Stimulated activated CD8-positive, alpha-beta memory T cell treated with anti-CD3 and anti-CD28 coated beads, Interleukin-12 subunit alpha, Interleukin-12 subunit beta, amount 100 ng/mL, for 24 hours (primary cell): ENCODE measurements around the gene GNG7.
"Not testable (repeated sequence)": the region's sequence is repeated elsewhere in the genome, so short reads cannot be mapped to it uniquely, and the experiment has no call there.

Source experiments
- DNase-seq: peaks from one replicate; pipeline ENCODE4 v3.0.0-alpha.2; 2020; ENCODE audit errors: extremely low read depth

Gene GNG7

DNA sequence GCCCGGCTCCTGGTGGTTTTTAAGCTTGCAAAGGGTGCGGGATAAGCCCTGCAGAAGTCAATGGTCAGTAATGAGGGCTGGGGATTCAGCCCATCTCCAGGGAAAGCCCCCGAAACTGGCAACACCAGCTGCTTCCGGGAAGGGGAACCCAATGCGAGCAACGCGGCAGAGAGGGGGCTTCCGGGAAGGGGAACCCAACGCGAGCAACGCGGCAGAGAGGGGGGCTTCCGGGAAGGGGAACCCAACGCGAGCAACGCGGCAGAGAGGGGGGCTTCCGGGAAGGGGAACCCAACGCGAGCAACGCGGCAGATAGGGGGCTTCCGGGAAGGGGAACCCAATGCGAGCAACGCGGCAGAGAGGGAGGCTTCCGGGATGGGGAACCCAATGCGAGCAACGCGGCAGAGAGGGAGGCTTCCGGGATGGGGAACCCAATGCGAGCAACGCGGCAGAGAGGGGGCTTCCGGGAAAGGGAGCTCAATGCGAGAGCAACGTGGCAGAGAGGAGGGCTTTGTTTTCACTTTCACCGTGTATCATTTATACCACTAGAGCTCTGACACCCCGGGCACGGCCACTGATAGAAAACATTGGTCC, 80.0 kb downstream of the GNG7 start:
- not testable (repeated sequence) for DNase-seq

DNA sequence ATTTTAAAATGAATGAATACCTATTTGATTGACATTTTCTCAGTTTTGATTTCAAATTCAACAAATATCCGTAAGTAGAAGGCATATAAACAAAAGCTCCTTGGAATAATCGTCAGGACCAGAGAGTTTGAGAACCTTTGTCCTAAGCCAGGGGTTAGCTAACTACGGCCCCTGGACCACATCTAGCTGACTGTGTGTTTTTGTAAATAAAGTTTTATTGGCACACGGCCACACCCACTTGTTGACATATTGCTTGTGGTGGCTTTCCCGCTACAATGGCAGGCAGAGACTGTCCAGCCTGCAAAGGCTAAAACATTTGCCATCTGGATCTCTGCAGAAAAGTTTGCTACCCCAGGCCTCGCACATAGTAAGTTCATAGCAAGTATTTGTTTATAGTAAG, 83.4 kb downstream of the GNG7 start:
- DNase-seq, result no peak

DNA sequence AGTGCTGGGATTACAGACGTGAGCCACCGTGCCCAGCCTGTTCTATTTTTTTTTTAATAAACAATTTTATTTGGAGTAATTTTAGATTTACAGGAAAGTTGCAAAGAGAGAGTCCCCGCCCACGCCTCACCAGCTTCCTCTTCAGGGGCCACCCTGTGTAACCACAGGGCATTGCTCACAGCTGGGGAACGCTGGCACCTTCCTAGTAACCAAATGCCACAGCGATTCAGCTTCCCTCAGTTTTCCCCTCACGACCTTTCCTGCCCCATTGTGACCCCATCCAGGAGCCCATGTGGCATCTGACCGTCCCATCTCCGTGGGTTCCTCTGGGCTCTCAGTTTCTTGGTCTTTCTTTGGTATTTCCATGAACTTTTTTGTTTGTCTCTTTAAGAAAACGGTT, 83.9 kb downstream of the GNG7 start:
- DNase-seq, result peak; percentile 70

DNA sequence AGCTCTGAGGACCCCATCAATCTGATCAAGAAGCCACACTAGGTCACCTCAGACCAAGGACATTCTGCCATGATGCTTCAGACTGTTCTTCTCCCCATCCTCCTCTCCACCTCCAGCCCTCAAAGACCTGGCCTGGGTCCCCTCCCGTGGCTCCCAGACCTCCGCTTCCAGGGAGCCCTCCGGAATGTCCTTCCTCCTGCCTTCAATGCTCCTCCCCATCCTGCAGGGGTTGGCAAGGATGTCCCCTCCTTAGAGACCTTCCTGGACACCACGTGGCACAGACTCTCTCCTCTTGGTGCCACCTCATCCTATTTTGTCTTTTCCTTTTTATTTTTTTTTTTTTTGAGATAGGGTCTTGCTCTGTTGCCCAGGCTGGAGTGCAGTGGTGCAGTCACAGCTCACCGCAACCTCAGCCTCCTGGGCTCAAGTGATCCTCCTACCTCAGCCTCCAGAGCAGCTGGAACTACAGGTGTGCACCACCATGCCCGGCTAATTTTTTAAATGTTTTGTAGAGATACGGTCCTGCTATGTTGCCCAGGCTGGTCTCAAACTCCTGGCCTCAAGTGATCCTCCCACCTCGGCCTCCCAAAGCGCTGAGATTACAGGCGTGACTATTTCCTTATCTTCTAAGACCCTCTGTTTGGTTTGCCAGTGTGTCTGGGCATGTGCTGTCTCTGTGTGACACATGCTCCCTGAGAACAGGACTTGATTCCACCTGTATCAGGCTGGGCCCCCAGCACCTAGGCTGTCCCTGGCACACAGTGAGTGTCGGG, 84.9 kb downstream of the GNG7 start:
- DNase-seq, result no peak

DNA sequence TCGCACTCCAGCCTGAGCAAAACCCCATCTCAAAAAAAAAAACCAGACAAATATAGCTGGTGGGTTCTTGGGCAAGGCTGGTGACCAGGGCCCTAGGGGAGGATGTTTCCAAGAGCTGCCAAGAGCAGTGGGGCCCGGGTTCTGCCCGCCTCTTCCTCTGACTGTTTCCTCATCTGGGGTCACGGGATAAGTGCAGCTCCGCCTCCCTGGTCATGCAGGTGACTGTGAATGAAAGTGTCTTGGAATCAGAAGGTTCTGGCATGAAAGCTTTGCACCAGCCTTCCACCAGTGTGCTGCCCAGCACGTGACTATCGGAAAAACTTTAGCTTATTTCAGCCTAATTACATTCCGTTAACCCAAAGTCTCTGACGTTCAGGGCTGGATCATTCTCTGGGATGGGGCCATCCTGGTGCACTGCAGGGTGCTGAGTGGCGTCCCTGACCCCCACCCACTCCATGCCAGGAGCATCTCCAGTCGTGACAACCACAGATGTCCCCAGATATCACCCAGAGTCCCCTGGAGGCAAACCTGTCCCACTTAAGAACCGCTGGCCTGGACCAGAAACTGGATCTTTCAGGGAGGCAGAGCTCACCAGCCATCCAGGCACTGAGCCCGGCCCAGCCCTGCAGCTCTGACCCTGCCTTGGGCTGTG, 85.6 kb downstream of the GNG7 start:
- DNase-seq, result no peak

DNA sequence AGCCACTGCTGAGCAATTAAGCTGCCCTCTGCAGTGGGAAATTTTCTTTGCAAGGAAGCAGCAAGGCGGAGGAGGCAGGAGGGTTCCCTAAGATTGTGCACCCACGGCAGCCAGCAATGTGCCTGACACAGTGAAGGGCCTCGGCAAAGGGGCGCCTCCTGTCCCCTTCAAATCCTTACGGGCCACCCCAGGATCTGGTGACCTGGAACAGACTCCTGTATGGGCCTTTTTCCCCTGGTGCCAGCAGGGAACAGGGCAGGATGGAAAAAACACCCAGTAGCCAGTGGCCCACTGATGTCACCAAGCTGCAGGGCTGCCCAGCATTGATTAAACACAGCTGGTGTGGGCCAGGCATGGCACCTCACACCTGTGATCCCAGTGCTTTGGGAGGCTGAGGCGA, 86.7 kb downstream of the GNG7 start:
- no peak for DNase-seq

DNA sequence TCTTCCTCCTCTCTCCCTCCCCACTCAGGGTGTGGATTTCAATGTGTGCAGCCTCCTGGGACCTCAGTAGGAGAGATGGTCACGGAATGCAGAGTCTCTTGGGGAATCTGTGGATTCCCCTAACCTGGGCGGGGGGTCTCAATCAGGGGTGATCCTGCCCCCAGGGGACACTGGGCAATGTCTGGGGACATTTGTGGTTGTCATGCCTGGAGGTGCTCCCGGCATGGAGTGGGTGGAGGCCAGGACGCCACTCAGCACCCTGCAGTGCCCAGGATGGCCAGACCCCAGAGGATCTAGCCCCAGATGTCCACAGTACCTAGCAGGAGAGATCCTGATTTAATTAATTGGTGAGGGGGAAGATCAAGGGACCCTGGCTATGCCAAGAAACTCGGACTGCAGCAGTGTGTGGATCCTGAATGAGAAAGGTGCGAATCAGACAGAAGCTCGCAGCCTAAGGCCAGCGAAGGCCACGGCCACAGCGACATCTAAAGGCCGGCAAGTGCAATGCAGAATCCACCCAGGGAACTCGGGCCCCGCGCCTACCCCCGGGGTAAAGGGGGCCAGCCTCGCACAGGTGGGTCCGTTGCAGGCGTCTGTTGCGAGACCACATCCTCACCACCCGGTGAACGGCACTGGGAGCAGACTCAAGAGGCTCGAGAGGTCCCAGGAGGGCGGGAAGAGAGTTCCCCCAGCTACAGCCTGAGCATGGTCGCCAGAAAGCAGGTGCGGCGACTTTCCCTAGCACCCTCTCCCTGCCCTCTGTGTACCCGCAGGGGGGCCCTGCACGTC, 88.8 kb downstream of the GNG7 start:
- DNase-seq, result no peak

DNA sequence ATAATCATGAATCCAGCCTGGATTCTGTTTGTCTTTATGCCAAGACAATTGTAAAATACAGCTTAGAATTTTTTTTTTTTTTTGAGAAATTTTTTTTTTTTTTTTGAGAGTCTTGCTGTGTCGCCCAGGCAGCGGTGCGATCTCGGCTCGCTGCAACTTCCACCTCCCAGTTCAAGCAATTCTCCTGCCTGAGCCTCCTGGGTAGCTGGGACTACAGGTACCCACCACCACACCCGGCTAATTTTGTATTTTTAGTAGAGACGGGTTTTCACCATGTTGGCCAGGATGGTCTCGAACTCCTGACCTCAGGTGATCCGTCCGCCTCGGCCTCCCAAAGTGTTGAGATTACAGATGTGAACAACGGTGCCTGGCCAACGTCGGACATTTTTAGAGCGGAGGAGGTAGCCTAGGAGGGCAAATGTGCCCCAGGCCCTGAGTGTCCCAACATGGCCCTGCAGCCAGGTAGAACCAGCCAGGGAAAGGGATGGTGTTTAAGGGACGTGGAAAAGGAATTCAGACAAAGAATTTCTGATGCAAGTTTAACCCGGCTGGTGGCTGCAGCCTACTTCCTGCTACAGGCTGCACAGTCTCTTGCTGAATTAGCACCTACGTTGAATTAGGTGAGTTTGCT, 89.8 kb downstream of the GNG7 start:
- no peak for DNase-seq

DNA sequence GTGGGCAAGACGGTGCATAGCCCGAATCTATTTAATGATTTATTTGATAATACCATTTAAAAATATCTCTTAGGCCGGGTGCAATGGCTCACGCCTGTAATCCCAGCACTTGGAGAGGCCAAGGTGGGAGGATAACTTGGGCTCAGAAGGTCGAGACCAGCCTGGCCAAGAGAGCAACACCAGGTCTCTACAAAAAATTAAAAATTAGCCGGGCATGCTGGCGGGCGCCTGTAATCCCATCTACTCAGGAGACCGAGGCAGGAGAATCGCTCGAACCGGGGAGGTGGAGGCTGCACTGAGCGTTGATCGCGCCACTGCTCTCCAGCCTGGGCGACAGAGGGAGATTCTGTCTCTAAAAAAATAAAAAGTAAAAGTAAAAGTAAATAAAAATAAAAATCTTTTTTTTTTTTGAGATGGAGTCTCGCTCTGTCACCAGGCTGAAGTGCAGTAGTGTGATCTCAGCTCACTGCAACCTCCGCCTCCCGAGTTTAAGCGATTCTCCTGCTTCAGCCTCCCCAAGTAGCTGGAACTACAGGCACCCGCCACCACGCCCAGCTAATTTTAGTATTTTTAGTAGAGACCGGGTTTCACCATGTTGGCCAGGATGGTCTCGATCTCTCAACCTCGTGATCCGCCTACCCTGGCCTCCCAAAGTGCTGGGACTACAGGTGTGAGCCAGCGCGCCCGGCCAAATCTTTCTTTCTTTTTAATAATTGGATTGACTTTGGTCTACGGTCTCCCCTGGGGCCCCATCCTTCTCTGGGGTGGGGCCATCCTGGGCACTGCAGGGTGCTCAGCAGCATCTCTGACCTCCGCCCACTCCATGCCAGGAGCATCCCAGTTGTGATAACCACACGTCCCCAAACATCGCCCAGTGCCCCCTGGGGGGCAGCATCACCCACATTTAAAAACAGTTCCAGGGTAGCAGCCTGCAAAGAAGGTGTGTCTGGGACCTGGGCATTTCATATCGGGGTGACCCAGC, 90.7 kb downstream of the GNG7 start:
- DNase-seq, result no peak

DNA sequence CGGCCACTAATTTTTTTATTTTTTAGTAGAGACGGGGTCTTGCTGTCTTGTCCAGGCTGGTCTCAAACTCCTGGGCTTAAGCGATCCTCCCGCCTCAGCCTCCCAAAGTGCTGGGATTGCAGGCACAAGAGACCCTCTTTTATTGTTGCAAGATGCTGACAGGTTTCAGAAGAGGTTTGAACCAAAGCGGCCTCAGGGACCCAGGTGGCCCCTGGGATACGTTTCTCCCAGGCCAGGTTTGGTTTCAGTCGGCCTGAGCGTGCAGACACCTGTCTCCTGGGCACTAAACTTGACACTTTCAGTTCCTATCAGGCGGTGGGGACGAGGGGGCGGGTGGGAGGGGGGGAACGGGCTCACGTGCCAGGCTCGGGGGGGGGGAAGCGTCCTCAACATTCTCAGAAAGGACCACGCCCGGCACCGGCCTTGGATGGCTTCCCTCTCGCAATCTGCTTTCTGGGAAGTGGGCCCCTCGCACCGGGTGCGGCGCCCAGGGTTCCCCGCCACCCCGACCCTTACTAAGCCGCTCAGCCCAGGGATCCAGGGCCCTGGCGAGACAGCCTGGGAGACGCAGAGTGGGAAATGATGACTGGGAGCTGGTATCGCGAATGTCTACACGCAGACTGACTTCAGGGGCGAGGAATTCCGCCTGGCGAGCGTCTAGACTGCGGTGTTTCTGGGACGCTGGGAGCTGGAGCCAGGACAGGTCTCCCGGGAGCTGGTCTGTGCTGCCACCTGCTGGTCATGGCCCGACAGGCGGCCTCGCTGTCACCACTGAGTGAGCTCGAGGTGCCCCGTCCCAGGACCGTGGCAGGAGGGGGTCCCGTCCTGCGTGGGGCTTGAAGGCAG, 91.6 kb downstream of the GNG7 start:
- peak; percentile 75 for DNase-seq

DNA sequence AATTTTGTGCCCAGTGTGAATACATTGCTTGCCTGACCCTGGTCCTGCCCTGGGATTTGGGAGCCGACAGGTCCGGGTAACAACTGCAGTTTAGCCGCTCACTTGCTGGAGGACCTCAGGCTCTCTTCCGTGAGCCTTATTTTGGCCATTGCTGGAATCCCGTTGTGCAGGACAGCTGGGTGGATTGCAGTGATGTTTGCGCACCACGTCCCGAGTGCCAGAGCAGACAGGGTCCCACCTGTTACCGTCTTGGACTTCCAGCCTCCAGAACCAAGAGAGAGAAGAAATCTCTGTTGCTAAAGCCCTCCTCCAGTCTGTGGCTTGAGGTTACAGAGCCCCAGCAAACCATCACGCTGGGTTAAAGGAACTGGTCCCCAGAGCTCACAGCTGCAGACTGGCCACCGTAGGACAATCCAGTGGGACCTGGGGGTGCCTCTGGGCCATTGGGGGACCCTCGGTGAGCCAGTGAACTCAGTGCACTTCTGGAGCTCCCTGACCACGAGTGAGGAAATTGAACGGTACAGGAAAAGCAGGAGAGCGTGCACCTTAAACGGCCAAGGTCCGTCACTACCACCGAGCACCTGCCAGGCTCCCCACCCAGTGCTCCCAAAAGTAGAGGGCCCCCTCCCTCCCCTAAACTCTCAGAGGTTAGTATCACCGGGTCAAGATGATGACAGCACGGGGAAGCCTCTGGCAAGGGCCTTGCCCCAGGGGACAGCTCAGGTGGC, 92.9 kb downstream of the GNG7 start:
- no peak for DNase-seq

DNA sequence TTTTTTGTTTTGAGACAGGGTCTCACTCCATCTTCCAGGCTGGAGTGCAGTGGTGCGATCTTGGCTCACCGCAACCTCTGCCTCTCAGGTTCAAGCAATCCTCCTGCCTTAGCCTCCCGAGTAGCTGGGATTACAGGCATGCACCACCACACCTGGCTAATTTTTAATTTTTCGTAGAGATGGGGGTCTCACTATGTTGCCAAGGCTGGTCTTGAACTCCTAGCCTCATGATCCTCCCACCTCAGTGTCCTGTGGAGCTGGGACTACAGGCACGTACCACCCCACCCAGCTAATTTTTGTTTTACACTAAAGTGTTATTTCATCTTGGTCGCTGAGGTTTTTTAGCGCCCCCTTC, 93.5 kb downstream of the GNG7 start:
- not testable (repeated sequence) for DNase-seq

DNA sequence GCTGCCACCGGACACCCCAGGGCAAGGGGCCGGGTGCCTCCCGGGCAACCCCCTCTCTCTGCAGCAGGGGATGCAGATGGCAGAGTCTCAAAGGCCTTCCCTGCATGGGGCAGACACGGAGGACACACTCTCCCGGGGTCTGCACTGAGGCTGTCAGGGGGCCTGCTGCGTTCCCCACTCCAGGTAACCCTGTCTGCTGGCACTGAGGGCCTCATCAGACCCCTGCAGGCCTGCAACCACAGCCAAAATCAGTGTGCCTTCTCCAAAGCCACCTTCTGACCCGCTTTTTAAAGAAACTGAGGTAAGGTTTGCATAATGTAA, 93.9 kb downstream of the GNG7 start:
- no peak for DNase-seq

DNA sequence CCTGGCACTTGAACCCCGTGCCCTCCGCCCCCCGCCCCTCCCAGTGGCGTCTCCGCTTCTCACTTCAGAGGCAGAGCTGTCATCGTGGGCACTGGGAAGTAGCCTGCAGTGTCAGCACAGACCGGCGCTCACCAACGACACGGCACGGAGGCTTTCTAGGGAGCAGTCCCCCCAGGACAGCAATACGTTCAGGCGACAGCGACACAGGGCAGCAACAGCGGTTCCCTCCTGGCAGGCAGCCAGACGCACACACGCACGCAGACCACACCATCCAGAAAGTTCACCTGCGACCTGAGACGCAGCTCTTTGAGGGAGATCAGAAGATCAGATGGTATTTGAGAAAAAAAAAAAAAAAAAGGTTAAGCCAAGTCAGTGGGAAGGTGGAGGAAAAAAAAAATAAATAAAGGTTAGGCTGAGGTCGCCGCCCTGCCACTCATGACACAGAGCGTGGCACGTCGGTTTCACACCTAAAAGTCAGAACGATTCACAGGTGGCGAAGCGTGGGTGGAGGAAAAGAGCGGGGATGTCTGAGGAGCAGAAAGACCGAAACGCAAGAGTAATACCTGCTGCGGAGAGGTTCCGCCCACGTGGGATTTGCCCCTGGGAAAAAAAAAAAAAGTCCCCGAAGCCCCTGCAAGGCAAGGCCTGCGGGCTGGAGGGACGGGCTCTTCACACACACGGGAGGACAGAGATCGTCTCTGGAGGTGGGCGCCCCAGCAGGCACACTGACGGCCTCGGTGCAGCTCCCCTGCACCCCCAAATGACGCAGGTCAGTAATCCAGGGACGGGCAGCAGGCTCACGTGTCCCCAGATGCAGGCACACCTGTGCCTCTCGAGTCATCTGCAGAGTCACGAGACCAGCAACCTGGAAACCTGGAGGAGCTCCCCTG, 94.5 kb downstream of the GNG7 start:
- peak; percentile 76 for DNase-seq

DNA sequence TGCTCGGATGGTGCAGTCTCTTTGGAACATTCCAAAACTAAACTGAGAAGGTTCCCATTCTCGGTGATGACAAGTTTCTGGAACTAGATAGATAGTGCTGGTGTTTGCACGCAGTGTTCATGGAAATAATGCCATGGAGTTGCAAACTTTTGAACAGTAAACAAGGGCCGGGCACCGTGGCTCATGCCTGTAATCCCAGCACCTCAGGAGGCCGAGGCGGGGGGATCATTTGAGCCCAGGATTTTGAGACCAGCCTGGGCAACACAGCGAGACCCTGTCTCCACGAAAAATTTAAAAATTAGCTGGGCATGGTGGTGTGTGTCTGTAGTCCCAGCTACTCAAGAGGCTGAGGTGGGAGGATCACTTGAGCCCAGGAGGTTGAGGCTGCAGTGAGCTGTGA, 95.7 kb downstream of the GNG7 start:
- not testable (repeated sequence) for DNase-seq

DNA sequence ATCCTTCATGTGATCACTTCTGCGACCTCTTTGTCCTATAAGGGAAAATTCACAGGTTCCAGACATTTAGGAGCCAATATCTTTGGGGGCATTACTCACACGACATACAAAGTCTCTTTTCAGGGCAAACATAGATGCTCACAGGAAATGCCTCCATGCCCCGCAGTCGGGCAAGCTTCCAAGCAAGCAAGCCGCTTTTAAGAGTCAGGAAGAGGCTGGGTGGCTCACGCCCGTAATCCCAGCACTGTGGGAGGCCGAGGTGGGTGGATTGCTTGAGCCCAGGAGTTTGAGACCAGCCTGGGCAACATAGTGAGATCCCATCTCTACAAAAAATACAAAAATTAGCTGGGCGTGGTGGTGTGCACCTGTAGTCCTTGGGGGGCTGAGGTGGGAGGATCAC, 96.6 kb downstream of the GNG7 start:
- not testable (repeated sequence) for DNase-seq

DNA sequence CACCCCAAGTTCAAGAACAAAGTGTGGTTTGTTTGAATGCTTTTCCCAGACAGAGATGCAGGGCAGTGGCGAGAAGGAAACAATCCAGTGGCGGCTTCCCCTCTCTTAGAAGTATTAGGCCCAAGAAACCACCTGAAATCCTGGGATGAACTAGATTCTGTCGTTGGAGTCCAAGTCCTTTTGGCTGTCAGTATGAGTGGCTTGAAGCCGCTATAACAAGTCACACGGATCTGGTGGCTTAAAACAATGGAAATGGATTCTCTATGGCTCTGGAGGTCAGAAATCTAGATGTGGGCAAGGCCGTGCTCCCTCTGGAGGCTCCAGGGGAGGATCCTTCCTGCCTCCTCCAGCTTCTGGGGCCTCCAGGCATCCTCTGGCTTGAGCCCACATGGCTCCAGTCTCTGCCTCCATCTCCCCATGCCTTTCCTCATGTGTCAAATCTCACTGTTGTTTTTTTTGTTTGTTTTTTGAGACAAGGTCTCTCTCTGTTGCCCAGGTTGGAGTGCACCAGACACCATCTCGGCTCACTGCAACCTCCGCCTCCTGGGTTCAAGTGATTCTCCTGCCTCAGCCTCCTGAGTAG, 97.7 kb downstream of the GNG7 start:
- DNase-seq, result no peak

DNA sequence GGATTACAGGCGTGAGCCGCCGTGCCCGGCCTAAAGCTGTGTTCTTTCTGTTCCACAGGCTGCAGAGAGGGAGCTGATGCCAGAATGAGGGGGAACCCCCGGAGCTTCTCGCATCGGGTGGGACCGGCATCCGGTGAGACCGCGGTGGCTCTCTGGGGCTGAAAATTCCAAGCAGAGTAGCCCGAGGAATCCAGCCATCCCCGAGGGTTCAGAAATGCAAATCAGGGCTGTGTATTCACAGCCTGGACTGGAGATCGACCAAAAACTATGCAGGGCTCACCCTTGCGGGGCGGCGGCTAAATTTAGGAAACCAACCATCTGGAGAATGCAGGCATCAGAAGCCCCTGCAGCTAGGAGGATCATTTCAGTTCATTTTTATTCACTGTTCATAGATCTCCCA, 99.2 kb downstream of the GNG7 start:
- DNase-seq, result no peak
